NCI-H146 (cell line): ENCODE data around the gene CCL4.
"Not testable (repeated sequence)": the region's sequence is repeated elsewhere in the genome, so short reads cannot be mapped to it uniquely, and the experiment has no call there.

Experiments used
- DNase-seq: peaks from one replicate; lab custom pipeline; 2025; lab: John Stamatoyannopoulos, UW

The CCL4 gene

DNA sequence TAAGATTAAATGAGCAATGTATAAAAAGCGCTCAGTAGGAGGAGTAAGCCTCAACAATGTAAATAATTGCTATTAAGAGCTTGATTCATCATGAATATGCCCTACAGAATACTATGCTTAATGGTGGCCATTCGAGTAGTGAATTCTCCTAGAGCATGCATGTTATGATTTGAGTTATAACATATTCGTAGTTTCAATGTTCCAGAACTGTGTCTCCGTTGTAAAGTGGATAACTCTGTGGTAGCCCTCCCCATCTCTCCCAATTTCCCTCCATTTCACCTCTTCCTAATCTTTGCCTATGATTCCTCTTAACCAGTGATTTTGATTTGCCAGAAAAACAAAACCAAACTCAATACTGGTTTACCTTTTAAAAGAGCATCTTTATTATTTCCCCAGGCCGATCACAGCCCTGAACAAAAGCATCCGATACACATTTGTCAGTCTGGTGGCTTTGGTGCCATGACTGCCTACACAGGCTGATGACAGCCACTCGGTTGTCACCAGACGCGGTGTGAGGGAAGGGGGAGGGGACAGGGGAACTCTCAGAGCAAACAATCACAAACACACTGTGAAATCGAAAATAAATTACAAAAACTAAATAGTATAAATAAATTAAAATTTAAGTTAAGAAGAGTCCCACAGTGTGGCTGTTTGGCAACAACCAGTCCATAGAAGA, 15.6 kb upstream of the CCL4 start:
- not testable (repeated sequence) for DNase-seq

DNA sequence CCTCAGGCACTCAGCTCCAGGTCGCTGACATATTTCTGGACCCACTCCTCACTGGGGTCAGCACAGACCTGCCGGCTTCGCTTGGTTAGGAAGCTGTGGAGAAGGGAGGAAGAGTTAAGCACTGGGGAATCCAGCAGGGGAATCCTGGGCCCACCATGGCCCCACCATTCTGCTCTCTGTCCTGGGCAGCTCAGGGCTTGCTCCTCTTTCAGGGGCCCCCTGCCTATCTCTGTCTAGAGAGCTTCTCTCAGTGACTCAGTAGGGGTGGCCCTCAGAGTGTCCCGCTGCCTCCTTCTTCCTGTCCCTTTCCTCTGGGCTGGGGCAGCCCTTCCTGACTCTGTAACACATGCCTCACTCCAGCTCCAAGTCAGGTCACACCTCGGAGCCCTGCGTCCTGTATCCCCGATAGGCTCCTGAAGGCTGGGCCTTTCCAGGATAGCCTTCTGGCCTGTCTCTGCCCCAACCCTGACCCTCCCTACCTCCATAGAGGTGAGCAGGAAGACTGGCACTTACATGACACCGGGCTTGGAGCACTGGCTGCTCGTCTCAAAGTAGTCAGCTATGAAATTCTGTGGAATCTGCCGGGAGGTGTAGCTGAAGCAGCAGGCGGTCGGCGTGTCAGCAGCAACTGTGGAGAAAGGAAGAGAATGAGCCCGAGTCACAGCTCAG, 14.8 kb upstream of the CCL4 start:
- DNase-seq, result no peak

DNA sequence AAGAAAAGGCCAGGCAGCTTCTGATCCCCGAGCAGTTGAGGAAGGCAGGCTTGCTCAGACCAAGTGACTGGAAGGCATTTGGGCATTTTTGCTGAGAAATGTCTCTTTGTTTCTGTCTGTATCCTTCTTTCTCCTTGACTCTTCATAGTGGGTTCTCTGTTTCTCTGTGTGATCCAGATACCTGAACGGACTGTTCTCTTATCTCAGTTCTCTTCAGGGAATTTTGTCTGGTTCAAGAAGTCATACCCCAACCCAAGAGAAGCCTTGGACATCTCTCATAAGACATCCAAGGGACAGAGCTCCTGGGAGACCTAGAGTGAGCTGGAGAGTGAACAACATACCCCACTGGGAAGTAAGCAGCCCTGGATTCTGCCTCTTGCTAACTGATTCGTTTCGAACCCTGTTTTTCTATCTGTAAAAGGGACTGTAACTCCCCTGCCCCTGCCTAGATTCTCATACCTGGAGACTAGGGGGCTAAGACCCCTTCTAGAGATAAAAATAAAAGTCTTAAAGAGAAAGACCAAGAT, 14.2 kb upstream of the CCL4 start:
- no peak for DNase-seq

DNA sequence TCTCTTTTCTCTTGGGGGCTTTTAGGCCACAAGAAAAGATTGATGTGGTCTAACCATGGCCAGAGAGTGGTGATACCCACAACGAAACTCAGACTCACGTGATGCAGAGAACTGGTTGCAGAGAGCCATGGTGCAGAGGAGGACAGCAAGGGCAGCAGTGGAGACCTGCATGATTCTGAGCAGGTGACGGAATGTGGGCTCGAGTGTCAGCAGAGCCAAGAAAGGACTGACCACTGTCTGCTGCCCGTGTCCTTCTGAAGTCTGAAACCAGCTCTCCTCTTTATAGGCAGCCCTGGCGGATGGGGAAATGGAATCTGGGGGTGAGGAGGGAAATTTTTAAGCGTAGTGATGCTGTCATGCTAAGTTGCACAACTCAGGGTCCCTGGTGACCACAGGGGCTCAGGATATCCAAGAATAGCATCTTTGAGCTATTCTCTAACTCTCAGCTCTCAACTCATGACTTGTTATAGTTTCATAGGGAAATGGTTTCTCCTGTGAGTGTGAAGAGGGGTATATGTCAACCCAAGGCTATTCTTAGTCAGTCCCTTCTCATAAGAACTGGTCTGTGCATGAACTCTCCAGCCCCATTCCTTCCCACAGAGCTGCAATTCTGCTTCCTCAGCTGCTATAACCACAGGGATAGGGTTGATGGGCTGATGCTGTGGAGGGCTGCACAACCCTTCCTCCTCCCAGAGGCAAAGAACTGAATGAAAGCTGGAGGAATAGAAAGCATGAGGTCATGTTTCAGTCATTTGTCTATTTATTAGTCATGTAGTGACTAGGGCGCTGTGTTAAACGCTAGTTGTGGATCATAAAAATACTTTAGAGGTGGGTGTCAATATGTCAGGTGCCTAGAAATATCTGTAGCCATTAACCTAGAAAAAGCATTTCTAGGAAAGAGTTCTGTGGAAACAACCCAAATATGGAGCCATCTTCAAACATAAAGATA, 13.5 kb upstream of the CCL4 start, which contains the start of gene CCL3:
TSS of gene CCL3 (minus strand) at position 256 of the 949 bp plus-strand sequence. CDS start at position 171, 85 bp downstream.
- no peak for DNase-seq

DNA sequence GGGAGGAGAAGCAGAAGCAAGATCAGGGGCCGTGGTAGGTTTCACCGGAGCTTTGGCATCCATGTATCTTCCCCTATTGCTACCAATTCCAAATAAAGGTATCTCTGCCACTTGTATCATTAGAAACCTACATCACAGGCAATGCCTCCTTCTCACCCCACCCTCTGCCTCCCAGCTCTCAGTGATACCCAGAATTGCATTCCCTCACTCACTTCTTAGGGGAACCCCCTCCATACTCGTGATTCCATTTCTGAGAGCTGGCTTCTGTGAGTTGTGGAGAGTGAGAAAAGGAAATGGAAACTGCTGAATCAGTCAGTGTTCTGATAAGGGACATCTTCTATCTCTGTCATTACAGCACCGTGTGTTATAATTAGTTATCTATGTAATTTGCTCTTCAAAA, 11.4 kb upstream of the CCL4 start:
- DNase-seq, result no peak

DNA sequence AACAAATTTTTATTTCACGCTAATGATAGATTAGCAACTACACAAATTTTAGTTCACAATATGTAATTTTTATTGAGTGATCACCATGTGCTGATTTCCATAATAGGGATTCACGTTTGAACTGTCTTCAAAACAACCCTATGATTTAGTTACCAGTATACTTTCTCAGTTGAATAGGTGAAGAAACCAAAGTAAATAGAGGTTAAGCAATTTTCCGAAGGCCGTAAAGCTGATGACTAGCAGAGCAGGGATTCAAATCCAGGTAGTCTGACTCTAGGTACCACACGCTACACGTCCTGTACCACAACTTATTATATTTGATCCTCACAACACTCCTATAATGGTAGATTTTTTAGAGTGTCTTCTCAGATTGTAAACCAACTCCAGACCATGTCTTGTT, 10.9 kb upstream of the CCL4 start:
- DNase-seq, result not testable (repeated sequence)

DNA sequence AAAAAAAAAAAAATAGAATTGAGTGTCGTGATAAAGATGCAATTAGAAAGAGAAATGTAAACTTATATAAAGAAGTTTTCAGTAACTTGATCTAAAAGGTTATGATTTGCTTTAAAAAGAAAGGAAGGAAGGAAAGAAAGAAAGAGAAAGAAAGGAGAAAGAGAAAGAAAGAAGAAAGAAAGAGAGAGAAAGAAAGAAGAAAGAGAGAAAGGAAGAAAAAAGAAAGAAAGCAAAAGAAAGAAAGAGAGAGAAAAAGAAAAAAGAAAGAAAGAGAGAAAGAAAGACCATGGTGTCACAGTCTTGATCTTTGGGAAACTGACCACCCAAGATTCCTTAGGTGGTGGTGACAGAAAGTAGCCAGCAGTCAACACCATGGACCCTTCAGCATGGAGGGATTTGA, 9.4 kb upstream of the CCL4 start:
- DNase-seq, result no peak

DNA sequence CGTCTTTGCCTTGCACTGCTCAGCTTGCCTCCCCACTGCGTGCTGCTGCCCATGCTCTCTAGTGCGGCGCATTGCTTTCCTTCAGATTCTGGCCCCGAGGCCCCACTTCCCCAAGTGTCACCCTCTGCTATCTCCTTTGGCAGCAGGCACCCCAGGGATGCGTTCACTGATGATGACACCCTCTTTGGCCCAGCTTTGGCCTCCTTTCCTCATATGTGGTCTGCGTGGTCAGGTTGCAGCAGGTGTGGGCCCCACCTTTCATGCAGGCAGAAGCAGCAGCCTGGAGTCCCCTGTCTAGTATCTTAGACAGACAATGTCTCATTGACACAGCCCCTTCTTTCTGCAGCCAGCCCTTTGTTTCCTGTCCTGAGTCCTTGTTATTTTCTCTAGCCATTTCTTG, 8.9 kb upstream of the CCL4 start:
- no peak for DNase-seq

DNA sequence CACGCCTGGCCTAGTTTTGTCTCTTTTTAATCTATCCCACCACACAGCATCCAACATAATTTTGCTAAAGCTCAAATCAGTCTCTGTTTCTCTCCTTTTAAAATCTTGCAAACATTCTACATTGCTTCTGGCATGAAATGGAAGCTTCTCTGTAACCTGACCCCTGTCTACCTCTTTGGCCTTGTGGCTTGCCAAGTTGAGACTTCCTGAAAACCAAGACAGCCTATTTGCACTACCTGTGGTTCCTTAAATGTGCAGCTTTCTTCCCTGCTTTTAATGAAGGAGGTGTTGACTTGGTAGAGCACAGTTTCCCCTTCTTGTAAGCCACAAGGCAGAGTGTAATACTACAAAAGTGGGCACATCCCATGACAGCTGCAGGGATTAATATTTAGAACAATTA, 7.6 kb upstream of the CCL4 start:
- no peak for DNase-seq

DNA sequence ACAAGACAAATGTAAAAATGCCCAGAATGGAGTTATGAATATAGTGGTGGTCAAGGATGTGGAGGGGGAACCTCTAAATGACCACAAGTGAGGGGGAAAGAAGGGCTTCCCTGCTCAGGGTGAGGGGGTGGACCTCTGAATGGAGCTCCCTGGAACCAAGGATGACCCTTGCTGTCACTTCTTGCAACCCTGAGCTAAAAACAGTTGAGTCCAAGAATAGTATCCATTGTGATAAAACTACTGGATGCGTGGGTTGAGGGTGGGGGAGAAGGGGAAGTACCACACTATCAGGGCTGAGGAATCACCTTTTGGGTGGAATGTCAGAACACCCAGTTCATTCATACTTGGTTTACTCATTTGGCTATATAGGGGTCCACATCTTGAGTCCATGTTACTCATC, 4.6 kb upstream of the CCL4 start:
- DNase-seq, result not testable (repeated sequence)

DNA sequence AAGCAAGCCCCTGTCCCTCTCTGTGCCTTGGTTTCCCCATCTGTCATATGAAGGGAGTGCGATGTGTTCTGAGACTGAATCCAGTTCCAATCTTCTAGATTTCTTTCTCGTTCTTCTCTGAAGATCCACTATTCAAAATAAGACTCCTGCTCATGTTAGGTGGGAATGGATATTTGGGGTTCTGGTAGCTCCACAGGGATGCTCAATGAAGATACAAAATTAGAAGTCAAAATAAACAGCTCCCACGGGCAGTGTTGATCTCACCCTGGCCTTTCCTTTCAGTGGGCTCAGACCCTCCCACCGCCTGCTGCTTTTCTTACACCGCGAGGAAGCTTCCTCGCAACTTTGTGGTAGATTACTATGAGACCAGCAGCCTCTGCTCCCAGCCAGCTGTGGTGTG, 619 bp downstream of the CCL4 start:
- not testable (repeated sequence) for DNase-seq

DNA sequence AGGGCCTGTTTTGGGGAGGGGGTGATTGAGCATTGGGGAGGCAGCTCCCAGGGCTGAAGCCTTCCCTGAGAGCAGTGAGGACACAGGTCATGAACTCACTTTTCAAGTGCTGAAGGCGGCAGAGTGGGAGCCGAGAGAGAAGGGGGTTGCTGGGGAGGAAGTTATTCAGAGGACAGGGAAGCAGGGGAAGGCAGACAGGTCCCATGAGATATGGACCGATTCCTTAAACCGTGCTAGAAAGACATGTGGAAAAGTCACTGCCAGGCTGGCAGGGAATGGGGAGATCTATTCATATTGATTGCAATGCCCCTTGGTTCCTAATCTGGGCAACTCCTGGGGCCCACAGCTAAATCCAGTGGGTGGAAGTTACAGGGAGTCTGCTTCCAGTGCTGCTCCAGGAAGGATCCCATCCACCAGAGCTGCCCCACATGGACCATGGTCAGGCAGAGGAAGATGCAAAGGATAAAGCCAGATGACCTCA, 1.1 kb downstream of the CCL4 start:
- no peak for DNase-seq

DNA sequence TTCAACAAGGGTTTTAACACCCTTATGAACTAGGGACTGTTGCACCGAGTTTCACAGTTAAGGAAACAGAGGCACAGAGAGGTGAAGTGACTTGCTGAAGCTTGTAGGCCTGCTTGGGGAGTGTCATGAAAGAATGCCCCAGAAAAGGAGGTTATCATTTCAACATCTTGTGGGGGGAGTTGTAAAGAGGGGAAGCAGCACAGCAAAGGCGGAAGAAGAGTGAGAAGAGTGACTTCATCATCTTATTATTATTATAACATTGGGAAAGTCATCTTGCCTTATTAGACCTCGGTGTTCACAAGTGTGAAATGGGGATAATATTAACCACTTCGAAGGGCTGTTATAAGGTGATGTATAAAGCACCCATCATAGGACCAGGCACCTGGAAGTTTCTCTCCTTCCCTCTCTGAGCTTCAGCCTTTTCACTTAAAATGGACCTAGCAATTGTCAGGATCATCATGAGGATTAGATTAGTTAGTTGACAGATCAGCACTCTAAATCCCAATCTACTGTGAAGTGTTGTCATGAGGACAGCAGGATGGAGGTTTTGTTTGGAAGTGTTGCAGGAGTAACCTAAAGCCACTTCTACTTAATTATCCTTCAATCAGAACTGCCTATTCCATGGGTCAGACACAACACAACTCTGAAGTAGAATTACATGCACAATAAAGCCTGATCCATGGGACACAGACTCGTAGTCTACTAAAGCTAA, 2.3 kb downstream of the CCL4 start:
- DNase-seq, result no peak

DNA sequence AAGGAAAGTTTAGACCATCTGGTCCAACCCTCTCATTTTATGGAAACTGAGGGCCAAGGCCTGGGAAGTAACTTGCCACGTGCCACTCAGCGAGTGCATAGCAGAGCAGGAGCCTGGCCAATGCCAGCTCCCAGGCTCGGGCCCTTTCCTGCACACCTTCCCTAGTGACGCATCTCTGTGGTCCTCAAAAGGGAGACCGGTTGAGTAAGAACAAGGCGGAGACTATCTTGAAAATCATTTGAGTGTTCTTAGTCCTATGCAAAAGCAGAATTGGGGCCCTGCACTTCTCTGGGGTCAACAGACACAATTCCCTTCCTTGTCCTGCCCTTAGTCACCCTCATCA, 2.8 kb downstream of the CCL4 start:
- DNase-seq, result no peak

DNA sequence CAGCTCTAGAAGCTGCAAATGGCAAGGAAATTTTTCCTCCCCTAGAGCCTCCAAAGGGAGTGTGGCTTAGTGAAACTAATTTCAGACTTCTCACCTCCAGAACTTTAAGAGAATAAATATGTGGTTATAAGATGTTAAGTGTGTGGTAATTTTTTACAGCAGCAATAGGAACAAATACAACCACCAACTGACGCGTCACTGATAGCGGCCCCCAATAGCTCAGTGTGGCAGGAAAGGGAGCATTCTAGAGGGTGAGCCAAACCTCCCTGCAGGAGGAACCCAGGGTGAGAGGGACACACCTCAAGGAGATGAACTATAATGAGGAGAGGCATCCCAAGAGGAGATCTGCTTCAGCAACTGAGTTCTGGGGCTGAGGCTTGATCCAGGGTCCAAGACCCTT, 4.0 kb downstream of the CCL4 start:
- DNase-seq, result no peak

DNA sequence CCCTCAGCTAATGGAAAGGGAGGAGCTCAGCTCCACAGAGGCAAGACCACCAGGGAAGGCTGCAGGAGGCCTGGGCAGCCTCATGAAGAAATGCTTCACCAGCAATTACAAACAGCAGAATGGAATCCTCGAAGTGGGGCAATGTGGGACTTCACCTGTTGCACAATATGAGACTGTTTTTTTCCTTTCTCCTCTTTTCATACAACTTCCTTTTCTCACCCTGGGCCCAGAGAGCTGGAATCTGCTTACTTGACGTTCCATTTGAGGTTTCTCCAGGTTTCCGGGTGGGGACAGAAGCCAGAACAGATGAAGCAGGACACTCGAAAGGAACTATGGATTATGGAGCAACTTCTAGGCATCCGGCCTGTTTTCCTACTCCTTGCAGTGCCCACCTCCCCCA, 4.6 kb downstream of the CCL4 start:
- not testable (repeated sequence) for DNase-seq

DNA sequence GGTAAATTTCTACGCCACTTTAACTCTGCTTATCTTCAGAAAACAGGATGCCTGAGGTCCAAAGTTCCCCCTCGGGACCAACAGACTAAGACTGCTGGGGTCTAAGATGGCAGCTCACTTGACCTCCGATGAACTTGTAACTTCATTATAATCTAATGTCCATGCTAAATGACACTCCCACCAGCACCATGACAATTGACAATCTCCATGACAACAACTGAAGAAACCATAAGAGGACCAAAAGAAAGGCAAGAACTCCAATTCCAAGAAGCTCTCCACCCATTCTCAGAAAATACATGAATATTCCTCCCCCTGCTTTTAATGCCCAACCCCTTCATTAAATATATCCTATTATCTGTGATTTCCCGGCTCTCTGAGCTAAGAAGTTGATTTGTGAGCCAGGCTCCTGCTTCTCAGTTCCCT, 7.5 kb downstream of the CCL4 start:
- DNase-seq, result no peak

DNA sequence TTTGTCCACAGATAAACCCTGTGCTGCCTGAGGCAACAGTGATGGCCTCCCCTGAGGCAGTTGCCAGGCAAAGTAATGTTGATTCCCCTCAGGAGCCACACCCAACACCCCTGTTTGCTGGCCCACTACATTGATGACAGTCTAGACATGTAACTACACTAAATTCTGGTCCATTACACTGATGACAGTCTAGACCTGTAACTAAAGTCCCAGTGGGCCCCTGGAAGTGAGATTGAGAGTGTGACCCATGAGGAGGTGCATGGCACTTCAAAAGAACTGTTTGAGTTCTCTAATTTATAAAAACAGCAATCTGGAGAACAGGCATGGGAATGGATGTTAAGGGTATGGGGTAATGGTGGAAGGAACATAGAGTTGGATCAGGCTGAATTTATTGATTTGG, 8.9 kb downstream of the CCL4 start:
- no peak for DNase-seq

DNA sequence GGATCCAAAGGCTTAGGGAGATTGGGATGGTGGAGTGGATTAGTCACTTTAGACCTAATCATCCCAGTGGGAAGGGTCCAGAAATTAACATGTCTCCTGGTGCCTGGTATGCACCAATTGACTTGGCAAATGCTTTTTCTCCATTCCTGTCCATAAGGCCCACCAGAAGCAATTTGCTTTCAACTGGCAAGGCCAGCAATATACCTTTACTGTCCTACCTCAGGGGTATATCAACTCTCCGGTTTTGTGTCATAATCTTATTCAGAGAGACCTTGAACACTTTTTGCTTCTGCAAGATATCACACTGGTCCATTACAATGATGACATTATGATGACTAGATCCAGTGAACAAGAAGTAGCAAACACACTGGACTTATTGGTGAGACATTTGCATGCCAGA, 9.5 kb downstream of the CCL4 start:
- DNase-seq, result not testable (repeated sequence)

DNA sequence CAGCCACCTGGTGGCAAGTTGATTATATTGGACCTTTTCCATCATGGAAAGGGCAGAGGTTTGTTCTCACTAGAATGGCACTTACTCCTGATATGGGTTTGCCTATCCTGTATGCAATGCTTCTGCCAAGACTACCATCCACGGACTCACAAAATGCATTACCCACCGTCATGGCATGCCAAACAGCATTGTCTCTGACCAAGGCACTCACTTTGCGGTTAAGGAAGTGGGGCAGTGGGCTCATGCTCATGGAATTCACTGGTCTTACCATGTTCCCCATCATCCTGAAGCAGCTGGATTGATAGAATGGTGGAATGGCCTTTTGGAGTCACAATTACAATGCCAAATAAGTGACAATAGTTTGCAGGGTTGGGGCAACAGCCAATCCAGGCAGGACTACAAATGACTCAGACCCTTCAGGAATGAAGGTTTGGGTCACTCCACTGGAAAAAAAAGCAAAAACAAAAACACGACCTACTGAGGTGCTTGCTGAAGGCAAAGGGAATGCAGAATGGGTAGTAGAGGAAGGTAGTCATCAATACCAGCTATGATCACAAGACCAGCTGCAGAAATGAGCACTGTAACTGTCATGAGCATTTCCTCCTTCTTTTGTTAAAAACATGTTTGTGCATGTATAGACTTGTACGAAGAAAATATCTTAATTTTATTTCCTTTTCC, 11.5 kb downstream of the CCL4 start:
- DNase-seq, result not testable (repeated sequence)

DNA sequence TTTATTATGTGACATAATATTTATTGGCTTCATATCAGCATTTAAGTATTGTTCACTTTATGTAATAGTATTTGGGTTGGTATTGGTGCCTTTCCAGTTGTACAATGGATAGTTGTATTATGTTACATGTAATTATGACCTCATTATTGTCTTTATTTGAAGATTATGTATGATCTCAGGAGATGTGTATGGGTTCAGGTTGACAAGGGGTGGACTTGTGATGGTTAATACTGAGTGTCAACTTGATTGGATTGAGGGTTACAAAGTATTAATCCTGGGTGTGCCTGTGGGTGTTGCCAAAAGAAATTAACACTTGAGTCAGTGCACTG, 12.0 kb downstream of the CCL4 start:
- not testable (repeated sequence) for DNase-seq
